Kidney (tissue), 14 donors: Measurements from ENCODE around the gene ATP6AP2. TPM values are rescaled to one million over a fixed set of nuclear protein-coding genes. Genes with fewer than 3 reads are reported as not detected.

Source experiments
- DNase-seq, 5 donors: peaks; one replicate each; pipeline ENCODE4 v3.0.0-alpha.2; 2013 to 2020
- FAIRE-seq: peaks from 2 replicates; lab custom pipeline; 2012; peaks lifted over from hg19 to GRCh38; lab: Jason Lieb, UNC
- H3K27ac ChIP-seq, 2 donors: one replicate each; pipeline ENCODE4 v1.7.0; 2013; ENCODE audit warnings: low read depth in 2 of 2, low read length in 2 of 2, inconsistent platforms in 1 of 2
- H3K27me3 ChIP-seq: one replicate; pipeline ENCODE4 v1.7.1; 2013; ENCODE audit warnings: low read length, inconsistent platforms; ENCODE audit not compliant: control insufficient read depth, insufficient read depth
- H3K36me3 ChIP-seq, 3 donors: one replicate each; pipeline versions ENCODE4 v1.7.0 to v1.7.1; 2013; ENCODE audit warnings: low read length in 3 of 3, control low read depth in 1 of 3, inconsistent platforms in 1 of 3; ENCODE audit not compliant: insufficient read depth in 3 of 3, control insufficient read depth in 2 of 3
- H3K4me1 ChIP-seq, 3 donors: one replicate each; pipeline versions ENCODE4 v1.7.0 to v1.7.1; 2013; ENCODE audit warnings: low read length in 3 of 3, inconsistent platforms in 1 of 3, low read depth in 1 of 3; ENCODE audit not compliant: control insufficient read depth in 2 of 3, insufficient read depth in 2 of 3
- H3K4me3 ChIP-seq, 3 donors: one replicate each; pipeline versions ENCODE4 v1.7.0 to v1.8.1; 2013; ENCODE audit warnings: low read length in 3 of 3, control low read depth in 1 of 3, inconsistent platforms in 1 of 3
- H3K9ac ChIP-seq, 3 donors: one replicate each; pipeline versions ENCODE4 v1.7.0 to v1.7.1; 2013; ENCODE audit warnings: low read length in 3 of 3, control low read depth in 1 of 3, inconsistent platforms in 1 of 3
- H3K9me3 ChIP-seq, 3 donors: one replicate each; pipeline versions ENCODE4 v1.7.0 to v1.7.1; 2013; ENCODE audit warnings: low read length in 3 of 3, control low read depth in 1 of 3, inconsistent platforms in 1 of 3; ENCODE audit not compliant: control insufficient read depth in 2 of 3, insufficient read depth in 1 of 3
- intact Hi-C: fragments of 100-400 bp; cut with DNase I; formaldehyde crosslinking; loops from one replicate; pipeline ENCODE4 v1.11.1; 2022
- polyA plus RNA-seq: library from polyadenylated mRNA; stranded (reverse); fragments of 350-450 nt; fragmentation: Illumina TruSeq; extraction: RNeasy Lipid Tissue Mini Kit (QIAGEN cat#74804); gene quantifications from one replicate; pipeline ENCODE4 v1.2.3, GENCODE V29; 2014; ENCODE audit warnings: low read depth, low replicate concordance; ENCODE audit not compliant: insufficient read depth
- total RNA-seq: library from RNA; stranded (reverse); fragmentation: NEBNext Ultra II Directional; extraction: Animal tissue kit (Norgen Biotek cat#: 25700); gene quantifications from one replicate; pipeline ENCODE4 v1.2.1, GENCODE V29; 2021
- TF ChIP-seq, protein P1 (sequence below): IDR thresholded peaks from 3 replicates; pipeline ENCODE4 v1.5.1; 2012; ENCODE audit warnings: mild to moderate bottlenecking, moderate library complexity, borderline replicate concordance; ENCODE audit not compliant: insufficient read depth; ENCODE audit errors: extremely low read depth
- donor health status: control.
- donor health status: control.
- donor health status: control.
- donor health status: control.
- donor health status: control.
- donor health status: DM: yes; HTN: yes; CAD: no.
- donor health status: Normal renal cell carcinoma (clear cell type).

Gene ATP6AP2
- total and polyA plus RNA-seq, 2 donors from 2014 or later: 143 to 164 TPM

DNA sequence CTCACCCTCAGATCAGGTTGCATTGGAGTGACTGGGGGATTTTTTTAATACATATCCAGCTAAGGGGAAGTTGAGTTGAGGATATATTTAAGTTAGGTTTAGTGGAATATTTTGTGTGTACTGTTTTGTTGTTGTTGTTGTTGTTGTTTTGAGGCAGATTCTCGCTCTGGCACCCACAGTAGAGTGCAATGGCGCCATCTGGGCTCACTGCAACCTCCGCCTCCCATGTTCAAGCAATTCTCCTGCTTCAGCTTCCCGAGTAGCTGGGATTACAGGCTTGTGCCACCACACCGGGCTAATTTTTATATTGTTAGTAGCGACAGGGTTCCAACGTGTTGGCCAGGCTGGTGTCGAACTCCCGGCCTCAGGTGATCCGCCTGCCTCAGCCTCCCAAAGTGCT is 38.6 kb upstream of the ATP6AP2 start:
- H3K9me3 ChIP-seq: no peaks in the 10 kb centered on the region
- H3K4me1 ChIP-seq: peaks cover 0 to 6% (median 6%) of the 10 kb centered on the region in 3 donors
- intact Hi-C loops: no loop called here
- H3K4me3 ChIP-seq: no peak overlapping the region
- H3K9ac ChIP-seq: no peak overlapping the region
- no peak for FAIRE-seq
- no peak for DNase-seq
- no peaks in the 10 kb centered on the region for H3K36me3 ChIP-seq
- H3K27me3 ChIP-seq: no peaks in the 10 kb centered on the region
- no peak overlapping the region for H3K27ac ChIP-seq
- TF ChIP-seq, protein P1, sequence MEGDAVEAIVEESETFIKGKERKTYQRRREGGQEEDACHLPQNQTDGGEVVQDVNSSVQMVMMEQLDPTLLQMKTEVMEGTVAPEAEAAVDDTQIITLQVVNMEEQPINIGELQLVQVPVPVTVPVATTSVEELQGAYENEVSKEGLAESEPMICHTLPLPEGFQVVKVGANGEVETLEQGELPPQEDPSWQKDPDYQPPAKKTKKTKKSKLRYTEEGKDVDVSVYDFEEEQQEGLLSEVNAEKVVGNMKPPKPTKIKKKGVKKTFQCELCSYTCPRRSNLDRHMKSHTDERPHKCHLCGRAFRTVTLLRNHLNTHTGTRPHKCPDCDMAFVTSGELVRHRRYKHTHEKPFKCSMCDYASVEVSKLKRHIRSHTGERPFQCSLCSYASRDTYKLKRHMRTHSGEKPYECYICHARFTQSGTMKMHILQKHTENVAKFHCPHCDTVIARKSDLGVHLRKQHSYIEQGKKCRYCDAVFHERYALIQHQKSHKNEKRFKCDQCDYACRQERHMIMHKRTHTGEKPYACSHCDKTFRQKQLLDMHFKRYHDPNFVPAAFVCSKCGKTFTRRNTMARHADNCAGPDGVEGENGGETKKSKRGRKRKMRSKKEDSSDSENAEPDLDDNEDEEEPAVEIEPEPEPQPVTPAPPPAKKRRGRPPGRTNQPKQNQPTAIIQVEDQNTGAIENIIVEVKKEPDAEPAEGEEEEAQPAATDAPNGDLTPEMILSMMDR: no peak

DNA sequence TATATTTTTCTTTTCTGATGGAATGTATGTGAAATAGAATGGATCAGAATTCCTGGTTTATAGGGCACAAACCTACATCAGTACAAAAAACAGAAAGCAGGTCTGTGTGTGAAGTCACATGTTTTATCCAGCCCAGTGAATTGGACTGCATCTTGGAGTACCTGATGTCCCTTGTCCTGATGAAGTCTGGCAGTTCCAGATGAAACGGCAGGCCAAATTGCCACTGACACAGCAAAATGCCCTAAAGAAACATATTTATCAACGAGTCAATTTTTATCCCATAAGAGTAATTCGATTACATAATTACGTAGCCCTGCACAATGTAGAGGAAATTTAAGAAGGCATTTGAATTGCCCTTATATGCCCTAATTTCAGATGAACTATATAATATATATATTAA is 37.8 kb upstream of the ATP6AP2 start:
- Histone ChIP-seq H3K36me3 (no peaks in the 10 kb centered on the region), H3K9me3 (no peaks in the 10 kb centered on the region), H3K4me1 (peaks cover 0 to 6% (median 6%) of the 10 kb centered on the region in 3 donors), H3K9ac (no peak overlapping the region), H3K4me3 (no peak overlapping the region), H3K27ac (no peak overlapping the region), H3K27me3 (peaks cover under 1% of the 10 kb centered on the region)
- intact Hi-C loops: no loop called here
- TF ChIP-seq, protein P1: no peak
- no peak for DNase-seq
- FAIRE-seq: no peak

DNA sequence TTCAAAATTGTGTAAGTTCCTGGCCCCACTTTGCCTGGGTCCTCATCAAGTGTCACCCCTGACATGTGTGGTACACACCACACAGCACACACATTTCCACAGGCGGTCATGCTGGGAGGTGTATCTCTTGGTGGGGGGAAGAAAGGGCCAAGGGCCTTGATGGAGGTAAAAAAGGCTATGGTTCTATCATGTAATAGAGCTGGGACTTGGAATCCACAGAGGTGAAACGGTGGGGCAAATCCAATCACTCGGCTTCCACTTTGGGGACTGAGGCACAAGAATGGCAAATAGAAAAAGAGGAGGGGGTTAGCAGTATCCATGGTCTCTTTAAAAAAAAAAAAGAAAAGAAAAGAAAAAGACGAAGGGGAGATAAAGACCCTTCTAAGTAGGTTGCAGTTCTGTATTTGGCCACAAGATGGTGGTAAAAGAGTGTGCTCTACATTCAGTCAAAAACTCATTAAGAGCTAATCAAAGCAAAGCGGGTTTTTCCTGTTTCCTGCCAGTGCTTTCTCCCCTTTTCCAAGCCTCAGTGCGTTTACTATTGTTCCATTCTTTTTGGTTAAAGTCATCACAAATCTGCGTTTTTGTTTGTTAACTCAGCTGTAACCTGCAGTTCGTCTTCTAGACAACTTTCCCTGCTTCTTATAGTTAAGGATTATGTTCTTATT is 37.0 kb upstream of the ATP6AP2 start:
- Histone ChIP-seq H3K4me3 (peak overlapping the region in 1 of 3 donors; percentile 22), H3K27me3 (peaks cover 2% of the 10 kb centered on the region), H3K4me1 (peaks cover 0 to 6% (median 6%) of the 10 kb centered on the region in 3 donors), H3K9me3 (no peaks in the 10 kb centered on the region), H3K36me3 (no peaks in the 10 kb centered on the region), H3K27ac (no peak overlapping the region), H3K9ac (no peak overlapping the region)
- TF ChIP-seq, protein P1: peak; percentile 74
- FAIRE-seq (peak; percentile 99), DNase-seq (peak in 3 of 5 donors; percentile 41 to 90 (median 88))
- intact Hi-C loops: no loop called here
